ENCODE results near the gene MLLT3. TPM values are rescaled to one million over a fixed set of nuclear protein-coding genes. Genes with fewer than 3 reads are reported as not detected.

Gene MLLT3
- total and polyA plus RNA-seq, 2 donors (not counting 3 experiments of a cell fraction or from before 2014, with no cell fraction given) = 6.1 to 10.0 TPM

- no peaks in the 10 kb centered on the region for H3K27me3 ChIP-seq (ENCODE audit: control insufficient read depth in 2 of 2, insufficient read depth in 2 of 2, low read length in 2 of 2)
- TF ChIP-seq POLR2A (IDR thresholded peaks at IDR 0.05; ENCODE audit: low read depth, low read length) (no peak), MAX (IDR thresholded peaks at IDR 0.05; ENCODE audit: insufficient read depth, insufficient read length) (no peak), MYC (IDR thresholded peaks at IDR 0.05; ENCODE audit: low read depth, low read length) (no peak), JUN (IDR thresholded peaks at IDR 0.05; ENCODE audit: borderline replicate concordance, insufficient read depth, insufficient read length, low read depth) (no peak), CTCF (IDR thresholded peaks at IDR 0.05; ENCODE audit: extremely low read depth in 1 of 2, insufficient read depth in 1 of 2, low read depth in 1 of 2, low read length in 2 of 2) (no peak), POLR2AphosphoS5 (IDR thresholded peaks at IDR 0.05; ENCODE audit: insufficient read depth, low read depth, low read length) (no peak), GATA2 (IDR thresholded peaks at IDR 0.05; ENCODE audit: insufficient read depth, insufficient read length, low read depth, low read length) (no peak), EZH2 (IDR thresholded peaks at IDR 0.05; ENCODE audit: borderline replicate concordance, low read depth, low read length, severe bottlenecking) (no peak), FOS (IDR thresholded peaks at IDR 0.05; ENCODE audit: borderline replicate concordance, insufficient read depth, low read length) (no peak)
- intact Hi-C loops (cut with micrococcal nuclease) = no loop called here
- no peak overlapping the region for H3K9ac ChIP-seq (replicated peaks; ENCODE audit: extremely low read depth, insufficient read depth, low read length)
- H3K4me1 ChIP-seq (ENCODE audit: control insufficient read depth, extremely low read depth, insufficient read depth, low read length) = no peaks in the 10 kb centered on the region
- dilution Hi-C loops (cut with MboI; ENCODE audit: extremely low pct_ligation_motif_present, low sequenced_read_pairs) = no loop called here
- no peaks in the 10 kb centered on the region for H3K36me3 ChIP-seq (ENCODE audit: control insufficient read depth in 2 of 2, extremely low read depth in 1 of 2, insufficient read depth in 2 of 2, low read length in 2 of 2)
- CTCF ChIA-PET = interaction anchor here (1.8 kb wide), 1 partner anchor 19 kb away, joined by 6 read pairs; no protein-coding TSS in a partner anchor
- H3K4me2 ChIP-seq (ENCODE audit: insufficient read depth, low read length) = no peak overlapping the region
- H3K4me3 ChIP-seq (replicated peaks in 1 of 3; ENCODE audit: insufficient read depth in 1 of 3, low read depth in 1 of 3, low read length in 3 of 3) = no peak overlapping the region
- H3K79me2 ChIP-seq (ENCODE audit: control insufficient read depth, insufficient read depth, low read length) = no peaks in the 10 kb centered on the region
- H3K9me1 ChIP-seq (replicated peaks; ENCODE audit: control insufficient read depth, extremely low read depth, insufficient read depth, low read length) = no peaks in the 10 kb centered on the region
- POLR2A ChIA-PET = no interaction called here
- H3K27ac ChIP-seq (ENCODE audit: insufficient read depth, low read depth, low read length) = no peak overlapping the region
- no peak for DNase-seq (ENCODE audit: low read depth, low spot score)
- H4K20me1 ChIP-seq (replicated peaks; ENCODE audit: control insufficient read depth, extremely low read depth, insufficient read depth, low read length) = no peaks in the 10 kb centered on the region
- no peaks in the 10 kb centered on the region for H3K9me3 ChIP-seq (replicated peaks; ENCODE audit: control insufficient read depth, insufficient read depth, low read length)
- BruUV-seq (replicated peaks) = no TSS peak
- no peak overlapping the region for H2AFZ ChIP-seq (ENCODE audit: low read depth, low read length)
- FAIRE-seq = no peak
These were observed 246.3 kb downstream of the MLLT3 start for GRCh38 chr9:20376042-20376441.

All from endothelial cell of umbilical vein (primary cell).